Measurements from ENCODE around the gene POSTN.

The POSTN gene, protein sequence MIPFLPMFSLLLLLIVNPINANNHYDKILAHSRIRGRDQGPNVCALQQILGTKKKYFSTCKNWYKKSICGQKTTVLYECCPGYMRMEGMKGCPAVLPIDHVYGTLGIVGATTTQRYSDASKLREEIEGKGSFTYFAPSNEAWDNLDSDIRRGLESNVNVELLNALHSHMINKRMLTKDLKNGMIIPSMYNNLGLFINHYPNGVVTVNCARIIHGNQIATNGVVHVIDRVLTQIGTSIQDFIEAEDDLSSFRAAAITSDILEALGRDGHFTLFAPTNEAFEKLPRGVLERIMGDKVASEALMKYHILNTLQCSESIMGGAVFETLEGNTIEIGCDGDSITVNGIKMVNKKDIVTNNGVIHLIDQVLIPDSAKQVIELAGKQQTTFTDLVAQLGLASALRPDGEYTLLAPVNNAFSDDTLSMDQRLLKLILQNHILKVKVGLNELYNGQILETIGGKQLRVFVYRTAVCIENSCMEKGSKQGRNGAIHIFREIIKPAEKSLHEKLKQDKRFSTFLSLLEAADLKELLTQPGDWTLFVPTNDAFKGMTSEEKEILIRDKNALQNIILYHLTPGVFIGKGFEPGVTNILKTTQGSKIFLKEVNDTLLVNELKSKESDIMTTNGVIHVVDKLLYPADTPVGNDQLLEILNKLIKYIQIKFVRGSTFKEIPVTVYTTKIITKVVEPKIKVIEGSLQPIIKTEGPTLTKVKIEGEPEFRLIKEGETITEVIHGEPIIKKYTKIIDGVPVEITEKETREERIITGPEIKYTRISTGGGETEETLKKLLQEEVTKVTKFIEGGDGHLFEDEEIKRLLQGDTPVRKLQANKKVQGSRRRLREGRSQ

DNA sequence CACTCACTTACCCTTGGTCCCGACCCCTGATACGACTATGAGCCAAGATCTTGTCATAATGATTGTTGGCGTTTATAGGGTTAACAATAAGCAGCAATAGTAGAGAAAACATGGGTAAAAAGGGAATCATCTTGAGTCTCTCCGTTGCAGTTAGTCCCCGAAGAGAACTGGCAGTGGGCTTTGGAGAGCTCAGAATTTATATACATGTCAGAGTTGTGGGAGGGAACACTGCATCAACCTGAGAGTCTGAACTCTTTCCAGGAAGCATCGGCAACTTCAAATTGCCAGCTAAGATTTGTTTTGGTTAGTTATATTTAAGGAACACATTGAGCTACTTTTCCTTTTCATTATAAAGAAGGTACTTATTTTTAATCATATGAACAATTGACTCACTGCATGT lies at the start of gene POSTN:
POSTN (minus strand) TSS at position 172 of the 400 bp plus-strand sequence; CDS start at position 130, 42 bp downstream.
- no peak for DNase-seq
- intact Hi-C loops (cut with DNase I), result no loop called here

DNA sequence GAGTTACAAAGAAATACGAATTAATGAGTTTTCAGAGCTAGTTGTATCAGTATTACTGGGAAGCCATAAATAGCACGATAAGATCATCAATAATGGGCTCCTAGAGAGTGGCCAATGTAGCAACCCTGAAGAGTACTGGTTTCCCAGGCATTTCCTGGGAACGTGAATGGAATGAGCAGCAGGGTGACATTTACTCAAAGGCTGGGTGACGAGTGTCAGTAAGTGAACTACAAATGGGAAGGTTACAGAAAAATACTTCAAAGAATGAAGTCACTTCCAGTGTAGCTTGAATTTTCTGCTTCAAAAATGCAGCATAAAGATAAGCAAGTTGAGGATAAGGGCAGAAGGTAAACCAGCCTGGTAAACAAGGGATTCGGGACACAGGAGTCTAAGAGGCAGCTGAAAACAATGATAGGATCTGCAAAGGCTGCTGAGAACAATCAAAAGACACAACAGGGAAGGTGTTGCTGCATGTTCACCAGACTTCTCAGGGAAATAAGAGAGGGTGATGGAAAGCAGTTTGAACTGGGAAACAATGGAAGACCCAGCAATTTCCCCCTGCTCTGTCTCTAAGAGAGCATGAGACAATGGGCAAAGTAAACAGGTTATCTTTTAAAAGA lies 48.6 kb upstream of the POSTN start:
- DNase-seq, result no peak
- intact Hi-C loops (cut with DNase I), result no loop called here

DNA sequence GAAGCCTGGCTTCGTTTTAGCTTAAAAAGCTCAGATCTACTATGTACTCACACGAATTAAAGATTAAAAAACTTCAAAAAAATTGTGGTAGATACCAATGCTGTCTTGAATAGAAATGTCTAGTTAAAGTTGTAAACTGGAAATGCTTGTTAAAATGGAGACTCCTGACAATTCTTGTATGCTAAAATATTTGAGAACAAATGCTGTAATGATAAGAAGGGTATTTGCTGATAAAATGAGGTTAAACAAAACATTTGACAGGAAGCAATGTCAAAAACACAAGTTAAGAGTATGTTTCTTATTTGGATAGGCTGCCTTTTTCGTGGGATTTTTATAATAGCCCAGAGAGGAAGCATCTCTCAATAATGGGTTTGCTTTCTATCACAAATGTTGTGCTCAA lies 48.0 kb upstream of the POSTN start:
- no peak for DNase-seq
- intact Hi-C loops (cut with DNase I), result no loop called here

DNA sequence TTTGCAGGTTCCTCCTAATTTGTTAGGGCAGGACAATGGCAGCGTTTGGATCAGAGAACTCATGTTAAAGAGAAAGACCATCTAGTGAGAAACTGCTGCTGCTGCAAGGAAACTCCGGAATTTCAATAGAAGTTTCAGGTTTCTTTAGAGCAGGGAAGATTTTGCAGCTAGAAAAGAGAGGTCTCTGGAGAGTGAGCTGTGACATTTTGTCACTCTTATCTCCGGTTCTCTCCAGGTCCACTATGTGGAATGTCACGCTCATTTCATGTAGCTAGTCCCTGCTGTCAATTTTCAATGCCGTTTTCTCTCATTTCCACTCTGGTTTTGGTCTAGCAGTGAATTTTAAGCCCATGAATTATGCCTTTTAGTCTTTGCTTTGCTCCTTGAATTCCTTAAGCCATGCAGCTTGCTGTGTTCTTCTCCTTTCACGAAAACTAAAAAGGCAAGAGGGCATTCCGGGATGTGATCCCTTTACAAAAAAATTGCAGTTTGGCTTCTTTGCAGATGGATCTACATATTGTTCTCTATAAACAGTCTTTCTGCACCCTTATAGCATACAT lies 46.7 kb upstream of the POSTN start:
- no peak for DNase-seq
- intact Hi-C loops (cut with DNase I), result no loop called here

DNA sequence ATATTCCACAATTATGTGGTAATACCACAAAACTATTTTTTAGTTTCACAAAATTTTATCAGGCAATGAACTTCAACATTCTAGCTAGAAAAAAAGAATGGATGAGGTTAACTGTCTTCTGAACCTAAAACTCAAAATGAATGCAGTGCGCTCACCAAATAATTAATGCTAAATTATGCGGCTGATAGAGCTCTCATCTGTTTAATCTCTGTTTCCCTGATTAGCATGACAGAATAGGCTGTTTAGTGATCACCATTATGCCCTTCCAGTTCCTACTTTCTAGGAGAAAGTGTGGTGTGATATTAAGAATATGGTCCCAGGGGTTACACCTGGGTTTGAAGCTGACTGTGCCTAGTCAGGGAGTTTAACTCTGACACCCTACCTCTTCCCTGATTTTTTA lies 42.8 kb upstream of the POSTN start:
- intact Hi-C loops (cut with DNase I), result no loop called here
- no peak for DNase-seq

DNA sequence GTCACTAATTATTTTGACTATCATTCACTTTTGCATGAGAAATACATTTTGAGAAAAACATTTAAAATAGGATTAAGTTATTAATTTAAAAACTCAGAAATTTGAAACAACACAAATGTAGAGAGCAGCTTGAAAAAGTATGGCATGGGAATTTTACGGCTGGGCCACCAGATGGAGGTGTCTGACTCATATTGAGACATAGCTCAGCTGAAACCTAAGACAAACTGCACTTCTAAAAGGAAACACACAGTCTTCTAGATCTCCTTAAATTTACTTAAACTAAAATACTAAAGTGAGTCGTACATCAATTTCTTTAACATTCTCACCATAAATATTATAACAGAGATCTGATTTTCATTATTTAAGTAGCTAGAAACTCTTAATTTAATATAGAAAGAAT lies 41.9 kb upstream of the POSTN start:
- intact Hi-C loops (cut with DNase I), result no loop called here

DNA sequence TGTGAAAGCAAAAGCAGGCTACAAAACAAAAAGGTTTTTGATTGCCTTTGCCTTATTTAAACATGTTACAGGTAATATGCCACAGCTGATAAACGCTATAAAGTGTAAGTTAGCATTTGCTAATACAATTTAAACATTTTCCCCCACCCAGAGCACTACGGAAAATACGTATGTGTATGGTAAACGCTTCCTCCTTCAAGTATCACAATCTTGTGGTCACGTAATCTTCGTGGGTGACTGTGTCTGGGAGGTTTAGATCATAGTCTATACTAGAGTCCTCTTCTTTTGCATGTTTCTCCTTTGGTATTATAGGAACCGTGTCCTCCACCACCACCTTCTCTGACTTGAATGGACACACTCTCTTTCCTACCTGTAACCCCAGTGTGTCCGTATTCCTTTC lies 38.1 kb upstream of the POSTN start:
- intact Hi-C loops (cut with DNase I), result no loop called here
- DNase-seq, result no peak

More for the DNA sequence above, 41.9 kb upstream of the POSTN start:
- DNase-seq, result peak in 28 of 42 donors; percentile 2 to 69 (median 24)

DNA sequence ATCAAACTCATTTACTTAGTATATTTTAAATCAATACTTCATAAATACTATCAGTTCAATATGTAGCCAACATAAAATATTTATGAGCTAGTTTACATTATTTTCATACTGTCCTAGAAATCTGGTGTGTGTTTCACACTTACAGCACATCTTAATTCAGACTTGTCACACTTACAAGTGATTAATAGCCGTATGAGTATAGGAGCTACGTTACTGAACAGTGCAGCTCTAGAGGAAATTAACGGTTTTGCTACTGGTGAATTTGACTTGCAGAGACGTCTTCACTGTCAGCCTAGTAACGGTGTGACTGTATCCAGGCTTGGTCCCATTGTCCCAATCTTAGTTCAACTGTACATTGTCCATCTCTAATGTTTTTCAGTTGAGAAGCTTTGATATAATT lies 33.7 kb upstream of the POSTN start:
- intact Hi-C loops (cut with DNase I), result no loop called here

DNA sequence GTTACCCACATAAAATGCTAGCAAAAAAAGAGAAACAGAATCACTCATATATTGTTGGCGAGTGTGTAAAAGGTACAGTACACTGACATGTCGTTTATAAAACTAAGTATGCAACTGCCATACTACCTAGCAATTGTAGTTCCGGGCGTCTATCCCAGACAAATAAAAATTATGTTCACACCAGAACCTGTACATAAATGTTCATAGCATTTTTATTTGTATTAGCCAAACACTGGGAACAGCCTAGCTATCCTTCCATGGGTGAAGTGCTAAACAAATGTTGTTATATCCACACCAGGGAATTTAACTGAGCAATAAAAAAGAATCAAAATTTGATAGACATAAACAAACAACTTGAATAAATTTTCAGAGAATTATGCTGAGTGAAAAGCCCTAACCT lies 28.9 kb upstream of the POSTN start:
- intact Hi-C loops (cut with DNase I), result no loop called here
- DNase-seq, result no peak

More for the DNA sequence above, 33.7 kb upstream of the POSTN start:
- no peak for DNase-seq

DNA sequence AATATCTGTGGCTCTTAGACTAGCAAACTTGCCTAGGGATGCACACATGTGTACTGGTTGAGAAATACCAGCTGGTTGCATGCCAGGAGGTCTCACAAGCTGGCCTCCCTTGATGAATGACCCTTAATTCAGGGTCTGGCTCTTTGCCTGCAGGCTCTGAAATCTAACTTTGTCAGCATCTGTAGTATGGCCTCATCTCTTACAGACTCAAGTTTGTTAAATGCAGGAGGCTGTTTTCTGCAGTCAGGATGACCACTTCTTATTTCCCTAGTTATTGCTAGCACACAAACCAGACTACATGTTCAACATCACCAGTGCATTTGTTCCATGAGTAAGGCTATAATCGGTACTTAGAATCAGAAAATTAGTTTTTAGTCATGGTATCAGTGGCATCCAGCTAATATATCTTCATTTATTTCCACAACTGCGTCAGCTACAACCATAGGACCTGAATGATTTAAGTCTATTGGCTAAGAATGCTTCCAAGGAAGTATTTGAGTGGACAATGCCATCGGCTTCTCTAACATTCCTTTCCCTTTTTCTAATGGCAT lies 23.3 kb upstream of the POSTN start:
- no peak for DNase-seq
- intact Hi-C loops (cut with DNase I), result no loop called here

DNA sequence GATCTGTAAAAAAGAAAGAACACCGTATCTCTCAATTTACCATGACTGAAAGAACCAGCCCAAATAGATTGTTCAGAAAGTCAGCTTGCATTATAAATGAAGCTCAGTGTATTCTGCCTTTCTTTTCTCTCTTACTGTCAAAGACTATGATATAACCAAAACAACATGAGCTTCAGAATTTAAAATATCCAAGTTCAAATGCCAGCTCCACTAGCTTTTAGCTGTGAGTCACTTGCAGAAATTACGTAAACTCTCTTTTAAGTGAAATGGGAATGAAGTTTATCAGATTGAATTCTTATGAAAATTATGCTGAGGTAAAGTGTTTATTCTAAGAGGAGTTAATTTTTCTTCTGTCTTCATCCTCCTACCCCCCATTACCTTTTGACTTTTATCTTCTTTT lies 20.0 kb upstream of the POSTN start:
- no peak for DNase-seq
- intact Hi-C loops (cut with DNase I), result no loop called here

DNA sequence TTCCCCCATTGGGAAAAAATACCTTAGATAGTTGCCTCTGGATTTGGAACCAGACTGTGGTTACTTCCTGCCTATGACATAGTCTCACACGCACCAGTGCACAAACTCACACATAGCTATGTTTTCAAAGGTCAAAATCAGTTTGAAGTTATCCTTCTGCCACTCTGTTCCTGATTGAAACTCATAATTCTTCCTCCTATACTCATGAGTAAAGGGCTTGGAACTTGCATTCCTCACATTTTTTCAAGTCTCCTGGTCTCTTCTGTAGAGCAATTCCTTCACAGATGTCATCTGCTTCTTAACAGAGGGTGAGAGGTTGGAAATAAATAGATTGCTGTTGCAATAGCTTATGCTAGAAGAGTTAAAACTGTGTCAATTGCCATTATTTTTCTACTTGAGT lies 18.6 kb upstream of the POSTN start:
- DNase-seq, result no peak

DNA sequence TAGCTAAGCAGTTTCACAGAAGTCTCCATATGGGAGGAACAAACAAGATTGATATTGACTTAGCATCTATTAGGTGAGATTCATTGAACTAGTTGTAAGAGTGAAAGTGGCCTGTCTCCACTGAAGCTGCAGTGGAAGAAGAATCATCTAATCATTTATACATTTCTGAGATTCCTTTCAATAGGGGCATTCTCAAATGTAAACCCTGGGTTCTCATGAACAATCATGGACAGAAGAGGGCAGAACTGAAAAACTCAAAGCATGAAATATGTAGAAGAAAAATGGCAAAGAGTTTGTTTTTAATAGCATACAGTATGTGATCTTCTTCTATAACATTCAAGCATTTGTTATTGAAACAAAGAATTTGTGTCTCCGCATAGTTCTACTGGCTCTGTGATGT lies 17.6 kb upstream of the POSTN start:
- DNase-seq, result no peak
- intact Hi-C loops (cut with DNase I), result no loop called here

More for the DNA sequence above, 18.6 kb upstream of the POSTN start:
- intact Hi-C loops (cut with DNase I), result no loop called here

DNA sequence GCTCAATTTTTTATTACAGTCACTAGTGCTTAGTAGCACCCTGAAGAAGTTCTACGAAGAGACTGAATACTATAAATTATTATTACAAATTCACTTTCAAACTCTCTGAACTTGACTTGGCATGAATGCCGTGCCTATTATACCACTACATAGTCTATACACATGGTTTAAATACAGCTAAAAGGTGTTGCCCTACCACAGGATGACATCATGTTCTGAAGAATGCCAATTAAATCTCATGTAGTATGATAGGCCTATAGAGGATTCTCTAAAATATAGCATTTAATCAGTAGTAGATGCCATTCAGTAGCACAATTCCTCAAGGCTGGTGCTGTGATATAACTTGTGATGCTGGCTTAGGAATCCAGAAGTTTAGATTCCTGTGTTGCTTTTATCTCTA lies 16.7 kb upstream of the POSTN start:
- intact Hi-C loops (cut with DNase I), result no loop called here
- DNase-seq, result no peak

DNA sequence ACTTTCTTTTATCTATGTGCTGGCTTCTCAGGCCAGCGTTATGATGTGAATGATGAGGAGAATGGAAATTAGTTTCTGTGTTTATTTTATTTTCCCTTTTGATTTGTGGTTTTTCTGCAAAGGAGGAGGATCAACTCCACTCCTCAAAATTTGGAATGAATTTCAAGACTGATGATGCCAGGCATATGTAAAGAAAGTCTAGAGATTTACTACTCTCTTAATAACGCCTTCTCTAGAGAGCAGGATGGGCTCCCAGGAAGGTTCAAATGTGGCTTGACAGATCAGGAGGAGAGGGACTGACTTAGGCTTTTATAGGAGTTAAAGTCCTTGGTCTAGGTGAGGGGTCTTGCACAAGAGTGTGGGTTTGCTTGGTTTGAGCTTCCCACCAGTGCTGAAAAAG lies 15.1 kb upstream of the POSTN start:
- DNase-seq, result no peak
- intact Hi-C loops (cut with DNase I), result no loop called here

DNA sequence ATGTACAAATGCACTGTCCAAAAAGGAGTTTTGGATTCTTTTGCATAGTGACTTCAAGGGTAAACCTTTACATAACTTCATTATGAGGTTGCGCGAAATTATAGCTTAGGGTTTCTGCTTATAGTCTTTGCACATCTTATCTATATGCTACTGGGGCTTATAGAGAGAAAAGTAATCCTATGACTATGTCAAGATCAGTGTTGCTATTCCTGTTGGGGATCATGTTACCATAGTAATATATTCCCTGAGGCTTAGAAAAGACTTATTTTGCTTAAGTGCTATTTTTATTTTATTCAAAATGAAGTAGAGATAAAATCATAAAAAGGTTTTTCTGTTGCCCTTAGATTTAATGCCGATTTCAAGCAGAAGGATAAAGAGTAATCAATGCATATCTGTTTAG lies 14.7 kb upstream of the POSTN start:
- intact Hi-C loops (cut with DNase I), result no loop called here
- no peak for DNase-seq

DNA sequence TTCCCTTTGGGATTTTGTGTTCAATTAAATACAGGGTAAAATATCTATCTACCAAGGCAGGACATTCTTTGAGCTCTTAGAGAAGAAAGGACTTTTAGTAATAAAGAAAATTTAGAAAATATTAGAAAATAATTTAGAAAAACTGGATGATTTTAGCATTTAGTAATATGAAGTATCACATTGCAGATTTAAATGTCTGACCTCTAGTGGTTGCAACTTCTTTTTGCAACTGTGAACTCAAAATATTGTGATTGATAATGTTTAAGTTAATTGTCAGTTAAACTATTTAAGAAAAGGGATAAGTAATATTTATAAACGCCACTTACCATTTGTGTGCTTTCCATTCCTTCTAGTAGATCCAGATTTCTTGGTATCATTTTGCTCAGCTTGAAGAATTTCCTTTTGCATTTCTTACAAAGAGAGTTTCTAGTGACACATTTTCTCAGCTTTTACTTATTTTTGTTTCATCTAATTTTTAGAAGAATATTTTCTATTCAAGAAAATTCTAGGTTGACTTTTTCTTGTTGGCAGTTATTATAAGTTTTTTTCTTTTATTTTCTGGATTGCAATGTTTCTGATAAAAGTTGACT lies 10.3 kb upstream of the POSTN start:
- intact Hi-C loops (cut with DNase I), result no loop called here
- no peak for DNase-seq

DNA sequence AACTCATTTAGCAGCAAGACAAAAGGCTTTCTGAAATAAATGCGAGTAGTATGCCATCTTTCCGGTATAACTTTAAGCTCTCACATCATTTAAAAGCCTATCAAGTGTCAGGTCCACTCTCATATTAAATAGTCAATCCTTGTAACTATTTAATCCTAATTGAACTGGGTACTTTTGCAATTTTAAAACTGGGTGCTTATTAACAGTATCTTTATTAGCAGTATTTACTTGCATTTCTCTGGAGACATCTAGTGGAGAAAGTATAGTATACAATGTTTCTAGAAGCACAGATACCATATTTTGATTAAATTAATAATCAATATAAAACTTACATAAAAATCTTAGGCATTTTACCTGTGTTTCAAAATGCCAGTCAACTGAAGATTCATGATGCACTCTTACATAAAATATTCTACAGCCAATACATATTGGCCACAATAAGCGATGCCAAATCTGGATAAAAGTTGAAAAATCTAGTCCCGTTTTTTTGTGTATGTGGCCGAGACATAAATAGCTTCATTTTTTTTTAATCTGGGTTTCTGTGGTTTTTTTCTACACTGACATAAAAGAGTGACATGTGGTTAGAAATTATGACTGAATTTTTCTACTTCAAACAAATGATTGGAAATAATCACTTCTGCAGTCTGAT lies 4.3 kb upstream of the POSTN start:
- no peak for DNase-seq
- intact Hi-C loops (cut with DNase I), result loop anchor here (5.0 kb wide), 1 partner anchor 496 kb away; the partner anchor contains the start of gene CSNK1A1L

All from head of caudate nucleus (tissue), 42 donors.